SK-N-SH (cell line): ENCODE results near the gene RETREG2.

Experiments used
- EP300 ChIP-seq, 2 experiments: IDR thresholded peaks; 2 replicates each; pipeline versions ENCODE4 v1.4.0 to v1.6.1; 2012; ENCODE audit warnings: borderline replicate concordance in 1 of 2, low read depth in 1 of 2, low read length in 1 of 2
- TF ChIP-seq, protein P1 (sequence below): fragments of 200-600 bp; sonication (generic); IDR thresholded peaks from 2 replicates; pipeline ENCODE4 v1.6.1; 2017; ENCODE audit warnings: antibody characterized with exemption, mild to moderate bottlenecking, moderate library complexity

- TF ChIP-seq, protein P1, sequence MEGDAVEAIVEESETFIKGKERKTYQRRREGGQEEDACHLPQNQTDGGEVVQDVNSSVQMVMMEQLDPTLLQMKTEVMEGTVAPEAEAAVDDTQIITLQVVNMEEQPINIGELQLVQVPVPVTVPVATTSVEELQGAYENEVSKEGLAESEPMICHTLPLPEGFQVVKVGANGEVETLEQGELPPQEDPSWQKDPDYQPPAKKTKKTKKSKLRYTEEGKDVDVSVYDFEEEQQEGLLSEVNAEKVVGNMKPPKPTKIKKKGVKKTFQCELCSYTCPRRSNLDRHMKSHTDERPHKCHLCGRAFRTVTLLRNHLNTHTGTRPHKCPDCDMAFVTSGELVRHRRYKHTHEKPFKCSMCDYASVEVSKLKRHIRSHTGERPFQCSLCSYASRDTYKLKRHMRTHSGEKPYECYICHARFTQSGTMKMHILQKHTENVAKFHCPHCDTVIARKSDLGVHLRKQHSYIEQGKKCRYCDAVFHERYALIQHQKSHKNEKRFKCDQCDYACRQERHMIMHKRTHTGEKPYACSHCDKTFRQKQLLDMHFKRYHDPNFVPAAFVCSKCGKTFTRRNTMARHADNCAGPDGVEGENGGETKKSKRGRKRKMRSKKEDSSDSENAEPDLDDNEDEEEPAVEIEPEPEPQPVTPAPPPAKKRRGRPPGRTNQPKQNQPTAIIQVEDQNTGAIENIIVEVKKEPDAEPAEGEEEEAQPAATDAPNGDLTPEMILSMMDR: no peak
- TF ChIP-seq EP300 (IDR thresholded peaks at IDR 0.05; ENCODE audit: borderline replicate concordance in 1 of 2, low read depth in 1 of 2, low read length in 1 of 2): no peak
Observed at GRCh38 chr2:219129589-219129988, 48.5 kb upstream of the RETREG2 start.
